ENCODE results near the gene CTSD.

Gene CTSD

GRCh38 chr11:1743585-1744136 lies 20.1 kb downstream of the CTSD start:
- H3K27ac Mint-ChIP-seq, result no peak overlapping the region
- intact Hi-C loops (cut with micrococcal nuclease), result no loop called here
- peaks cover 28% of the 10 kb centered on the region for H3K4me1 Mint-ChIP-seq (ENCODE audit: low read depth)
- no peak overlapping the region for H3K4me3 Mint-ChIP-seq
- H3K27me3 Mint-ChIP-seq, result peaks cover 53% of the 10 kb centered on the region
- H3K9me3 Mint-ChIP-seq, result no peaks in the 10 kb centered on the region
- H3K36me3 Mint-ChIP-seq (ENCODE audit: low read depth), result peaks cover 6% of the 10 kb centered on the region

DNA sequence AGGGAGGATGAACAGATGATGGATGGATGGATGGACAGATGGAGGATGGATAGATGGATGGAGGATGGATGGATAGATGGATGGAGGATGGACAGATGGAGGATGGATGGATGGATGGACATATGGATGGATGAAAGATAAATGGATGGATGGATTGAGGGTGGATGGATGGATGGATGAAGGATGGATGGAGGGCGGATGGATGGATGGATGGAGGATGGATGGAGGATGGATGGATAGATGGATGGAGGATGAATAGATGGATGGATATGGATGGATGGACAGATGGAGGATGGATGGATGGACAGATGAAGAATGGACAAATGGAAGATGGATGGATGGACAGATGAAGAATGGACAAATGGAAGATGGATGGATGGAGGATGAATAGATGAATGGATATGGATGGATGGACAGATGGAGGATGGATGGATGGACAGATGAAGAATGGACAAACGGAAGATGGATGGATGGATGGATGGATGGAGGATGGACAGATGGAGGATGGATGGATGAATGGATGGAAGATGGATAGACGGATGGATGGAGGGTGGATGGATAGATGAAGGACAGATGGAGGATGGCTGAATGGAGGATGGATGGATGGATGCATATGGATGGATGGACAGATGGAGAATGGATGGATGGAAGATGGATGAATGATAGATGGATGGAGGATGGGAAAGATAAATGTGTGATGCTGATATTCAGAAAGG lies 20.7 kb downstream of the CTSD start:
- Mint-ChIP-seq H3K9me3 (no peaks in the 10 kb centered on the region), H3K27ac (no peak overlapping the region), H3K36me3 (ENCODE audit: low read depth) (peaks cover 6% of the 10 kb centered on the region), H3K27me3 (peaks cover 53% of the 10 kb centered on the region), H3K4me1 (ENCODE audit: low read depth) (peaks cover 23% of the 10 kb centered on the region), H3K4me3 (no peak overlapping the region)
- intact Hi-C loops (cut with micrococcal nuclease), result no loop called here

DNA sequence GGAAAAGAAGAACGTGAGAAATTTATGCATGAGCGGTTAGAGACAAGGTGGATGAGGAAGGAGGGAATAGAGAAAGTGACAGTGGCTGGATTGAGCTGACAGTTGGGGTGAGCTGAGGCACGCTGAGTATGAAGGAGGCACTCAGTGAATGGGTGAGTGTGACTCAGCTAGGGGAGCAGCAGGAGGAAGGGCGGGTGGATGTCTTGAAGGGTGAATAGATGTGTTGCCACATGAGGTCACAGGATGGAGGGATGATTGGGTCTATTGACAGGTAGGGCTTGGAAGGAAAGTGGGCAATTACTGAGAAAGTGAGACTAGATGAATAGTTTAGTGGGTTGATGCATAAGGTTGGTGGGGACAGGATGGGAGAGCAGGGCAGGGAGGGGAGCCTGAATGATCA lies 21.4 kb downstream of the CTSD start:
- intact Hi-C loops (cut with micrococcal nuclease), result no loop called here

GRCh38 chr11:1741741-1742140 lies 22.0 kb downstream of the CTSD start:
- H3K4me3 Mint-ChIP-seq, result no peak overlapping the region
- intact Hi-C loops (cut with micrococcal nuclease), result no loop called here
- peaks cover 19% of the 10 kb centered on the region for H3K4me1 Mint-ChIP-seq (ENCODE audit: low read depth)
- peaks cover 3% of the 10 kb centered on the region for H3K9me3 Mint-ChIP-seq
- H3K27ac Mint-ChIP-seq, result no peak overlapping the region
- H3K27me3 Mint-ChIP-seq, result peaks cover 46% of the 10 kb centered on the region
- H3K36me3 Mint-ChIP-seq (ENCODE audit: low read depth), result no peaks in the 10 kb centered on the region

More for the DNA sequence above, 21.4 kb downstream of the CTSD start:
- H3K27ac Mint-ChIP-seq, result no peak overlapping the region
- no peak overlapping the region for H3K4me3 Mint-ChIP-seq
- H3K9me3 Mint-ChIP-seq, result no peaks in the 10 kb centered on the region
- H3K4me1 Mint-ChIP-seq (ENCODE audit: low read depth), result peaks cover 23% of the 10 kb centered on the region
- peaks cover 51% of the 10 kb centered on the region for H3K27me3 Mint-ChIP-seq
- peaks cover 2% of the 10 kb centered on the region for H3K36me3 Mint-ChIP-seq (ENCODE audit: low read depth)

DNA sequence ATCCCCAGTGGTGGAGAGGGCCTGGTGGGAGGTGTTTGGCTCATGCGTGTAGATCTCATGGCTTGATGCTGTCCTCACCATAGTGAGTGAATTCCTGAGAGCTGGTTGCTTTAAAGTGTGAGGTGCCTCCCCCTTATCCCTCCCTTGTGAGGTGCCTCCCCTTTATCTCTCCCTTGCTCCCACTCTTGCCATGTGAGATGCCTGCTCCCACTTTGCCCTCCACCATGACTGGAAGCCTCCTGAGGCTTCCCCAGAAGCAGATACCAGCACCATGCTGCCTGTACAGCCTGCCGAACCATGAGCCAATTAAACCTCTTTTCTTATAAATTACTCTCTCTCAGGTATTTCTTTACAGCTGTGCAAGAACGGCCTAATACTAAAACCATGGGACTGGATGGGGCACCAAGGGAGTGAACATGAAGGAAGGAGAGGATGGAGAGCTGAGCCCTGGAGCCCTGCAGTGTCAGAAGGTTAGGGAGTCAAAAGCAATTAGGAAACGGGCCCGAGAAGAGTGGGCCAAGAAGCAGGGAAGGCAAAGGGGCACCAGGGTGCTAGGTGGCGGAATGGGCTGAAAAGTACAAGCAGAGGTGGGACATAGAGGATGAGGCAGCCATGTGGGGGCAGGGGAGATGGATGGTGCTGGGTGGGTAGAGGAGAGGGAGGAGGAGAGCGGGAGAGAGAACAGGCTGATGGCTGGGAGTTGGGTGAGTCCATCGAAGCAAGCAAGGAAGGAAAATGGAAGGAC lies 22.8 kb downstream of the CTSD start:
- Mint-ChIP-seq H3K36me3 (ENCODE audit: low read depth) (no peaks in the 10 kb centered on the region), H3K27ac (no peak overlapping the region)

GRCh38 chr11:1739576-1739975 lies 24.2 kb downstream of the CTSD start:
- Mint-ChIP-seq H3K4me1 (ENCODE audit: low read depth) (peaks cover 11% of the 10 kb centered on the region), H3K36me3 (ENCODE audit: low read depth) (no peaks in the 10 kb centered on the region), H3K9me3 (peaks cover 13% of the 10 kb centered on the region), H3K27ac (no peak overlapping the region), H3K4me3 (no peak overlapping the region), H3K27me3 (peaks cover 51% of the 10 kb centered on the region)
- intact Hi-C loops (cut with micrococcal nuclease), result no loop called here

More for the DNA sequence above, 22.8 kb downstream of the CTSD start:
- intact Hi-C loops (cut with micrococcal nuclease), result no loop called here
- peaks cover 47% of the 10 kb centered on the region for H3K27me3 Mint-ChIP-seq
- H3K4me3 Mint-ChIP-seq, result no peak overlapping the region
- H3K9me3 Mint-ChIP-seq, result peaks cover 11% of the 10 kb centered on the region
- peaks cover 11% of the 10 kb centered on the region for H3K4me1 Mint-ChIP-seq (ENCODE audit: low read depth)

GRCh38 chr11:1738380-1738779 lies 25.3 kb downstream of the CTSD start:
- peaks cover 21% of the 10 kb centered on the region for H3K4me1 Mint-ChIP-seq (ENCODE audit: low read depth)
- peaks cover 63% of the 10 kb centered on the region for H3K27me3 Mint-ChIP-seq
- H3K4me3 Mint-ChIP-seq, result no peak overlapping the region
- H3K27ac Mint-ChIP-seq, result no peak overlapping the region
- H3K36me3 Mint-ChIP-seq (ENCODE audit: low read depth), result no peaks in the 10 kb centered on the region
- H3K9me3 Mint-ChIP-seq, result peaks cover 13% of the 10 kb centered on the region
- intact Hi-C loops (cut with micrococcal nuclease), result no loop called here

DNA sequence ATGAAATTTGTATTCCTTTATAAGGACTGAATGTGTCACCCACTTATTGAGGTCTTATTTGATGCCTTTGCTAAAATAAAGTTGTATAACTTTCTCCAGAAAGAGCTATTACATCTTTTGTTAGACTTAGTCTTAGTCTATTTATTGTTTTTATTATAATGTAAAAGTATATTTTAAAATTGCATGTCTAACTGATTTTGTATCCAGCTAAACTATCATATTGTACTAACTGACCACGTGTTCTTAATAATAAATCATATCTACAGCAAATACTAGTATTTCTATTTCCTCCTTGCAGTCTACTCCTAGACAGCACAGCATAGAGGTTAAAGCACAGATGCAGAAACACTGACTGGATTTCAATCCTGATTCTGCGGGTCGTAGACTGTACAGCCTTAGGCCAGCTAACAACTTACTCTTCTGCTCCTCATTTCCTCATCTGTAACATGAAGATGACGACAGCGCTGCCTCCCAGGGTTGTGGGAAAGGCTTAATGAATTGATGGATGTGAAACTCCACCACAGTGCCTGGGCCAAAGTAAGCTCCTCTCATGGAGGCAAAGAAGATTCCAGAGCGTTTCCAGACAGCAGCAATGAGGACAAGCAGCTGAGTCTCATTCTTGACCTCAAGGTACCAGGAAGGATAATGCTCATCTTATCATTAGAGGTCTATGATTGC lies 26.5 kb downstream of the CTSD start:
- peaks cover 21% of the 10 kb centered on the region for H3K4me1 Mint-ChIP-seq (ENCODE audit: low read depth)
- H3K27me3 Mint-ChIP-seq, result peaks cover 74% of the 10 kb centered on the region
- H3K27ac Mint-ChIP-seq, result no peak overlapping the region
- H3K36me3 Mint-ChIP-seq (ENCODE audit: low read depth), result no peaks in the 10 kb centered on the region
- intact Hi-C loops (cut with micrococcal nuclease), result no loop called here
- no peak overlapping the region for H3K4me3 Mint-ChIP-seq
- H3K9me3 Mint-ChIP-seq, result peaks cover 13% of the 10 kb centered on the region

- peaks cover 81% of the 10 kb centered on the region for H3K27me3 Mint-ChIP-seq
- H3K9me3 Mint-ChIP-seq, result peaks cover 13% of the 10 kb centered on the region
- H3K36me3 Mint-ChIP-seq (ENCODE audit: low read depth), result no peaks in the 10 kb centered on the region
- H3K27ac Mint-ChIP-seq, result no peak overlapping the region
- peaks cover 21% of the 10 kb centered on the region for H3K4me1 Mint-ChIP-seq (ENCODE audit: low read depth)
- intact Hi-C loops (cut with micrococcal nuclease), result no loop called here
- H3K4me3 Mint-ChIP-seq, result no peak overlapping the region
These were observed 27.2 kb downstream of the CTSD start for GRCh38 chr11:1736447-1736992.

- Mint-ChIP-seq H3K9me3 (peaks cover 13% of the 10 kb centered on the region), H3K27me3 (peaks cover 90% of the 10 kb centered on the region), H3K36me3 (ENCODE audit: low read depth) (no peaks in the 10 kb centered on the region), H3K4me1 (ENCODE audit: low read depth) (peaks cover 23% of the 10 kb centered on the region), H3K4me3 (no peak overlapping the region), H3K27ac (no peak overlapping the region)
- intact Hi-C loops (cut with micrococcal nuclease), result no loop called here
These were observed 28.5 kb downstream of the CTSD start for GRCh38 chr11:1735271-1735670.

DNA sequence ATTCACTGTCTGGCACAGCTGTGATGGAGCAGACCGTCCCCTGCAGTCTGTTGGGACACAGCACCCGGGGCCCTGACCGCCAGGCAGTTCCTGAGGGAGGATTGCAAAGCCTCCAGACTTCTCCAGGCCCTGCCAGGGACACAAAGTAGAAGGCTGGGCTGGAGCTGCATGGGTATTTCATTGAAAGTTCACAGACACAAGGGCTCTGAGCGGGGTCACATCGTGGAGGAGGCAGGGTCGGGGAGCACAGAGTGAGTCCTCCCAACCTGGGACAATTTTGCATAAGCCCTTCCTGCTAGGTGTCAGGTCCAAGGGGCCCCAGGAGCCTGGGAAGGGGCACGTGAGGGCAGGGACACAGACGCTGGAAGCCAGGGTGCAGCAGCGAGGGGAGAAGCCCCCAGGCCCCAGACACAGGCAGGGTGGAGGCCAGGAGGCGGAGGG lies 29.1 kb downstream of the CTSD start:
- Mint-ChIP-seq H3K4me1 (ENCODE audit: low read depth) (peaks cover 24% of the 10 kb centered on the region), H3K36me3 (ENCODE audit: low read depth) (no peaks in the 10 kb centered on the region), H3K27me3 (peaks cover 90% of the 10 kb centered on the region), H3K27ac (no peak overlapping the region), H3K9me3 (peaks cover 13% of the 10 kb centered on the region), H3K4me3 (no peak overlapping the region)
- intact Hi-C loops (cut with micrococcal nuclease), result no loop called here

DNA sequence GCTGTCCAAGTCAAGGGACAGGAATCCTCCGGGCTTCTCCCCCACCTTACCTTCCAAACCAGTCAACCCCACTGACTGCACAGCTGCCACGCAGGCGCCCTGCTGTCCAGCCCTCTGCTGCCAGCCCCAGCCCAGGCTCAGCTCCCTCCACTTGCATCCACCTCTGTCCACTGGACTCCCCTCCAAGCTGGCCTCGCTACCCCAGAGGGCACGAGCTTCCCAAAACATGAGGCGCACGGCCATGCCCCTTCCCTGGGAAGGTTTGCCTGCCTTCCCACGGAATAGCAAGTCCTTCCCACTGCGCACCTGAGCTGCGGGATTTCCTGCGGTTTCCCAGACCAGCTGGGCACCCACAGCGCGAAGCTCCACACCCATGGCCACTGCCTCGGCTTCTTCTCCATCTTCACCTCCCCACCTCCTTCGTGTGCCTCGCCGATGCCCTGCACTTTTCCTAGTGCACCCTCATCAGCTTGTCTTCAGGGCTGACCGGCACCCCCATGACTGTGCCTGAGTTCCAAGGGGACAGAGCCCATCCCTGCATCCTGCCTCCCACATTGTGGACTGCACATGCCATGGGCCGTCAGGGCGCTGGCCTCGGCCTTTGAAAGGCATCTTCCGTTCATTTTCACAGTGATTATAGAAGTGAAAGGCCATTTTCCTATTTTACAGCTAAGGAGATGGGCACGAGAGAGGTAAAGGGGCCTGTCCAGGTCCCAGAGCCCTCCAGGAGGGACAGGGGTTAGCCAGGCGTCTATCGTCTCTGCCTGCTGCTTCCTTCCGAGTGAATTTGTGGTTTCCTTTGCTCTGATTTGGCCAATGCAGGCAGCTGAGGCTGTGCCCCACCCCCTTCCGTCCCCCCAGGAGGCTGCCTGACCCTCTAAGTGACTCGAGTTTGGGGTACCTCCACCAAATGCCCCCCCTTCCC lies 29.7 kb downstream of the CTSD start:
- no peak overlapping the region for H3K4me3 Mint-ChIP-seq
- H3K27me3 Mint-ChIP-seq, result peaks cover 90% of the 10 kb centered on the region
- H3K36me3 Mint-ChIP-seq (ENCODE audit: low read depth), result no peaks in the 10 kb centered on the region
- H3K9me3 Mint-ChIP-seq, result peaks cover 13% of the 10 kb centered on the region
- intact Hi-C loops (cut with micrococcal nuclease), result no loop called here
- no peak overlapping the region for H3K27ac Mint-ChIP-seq
- peaks cover 22% of the 10 kb centered on the region for H3K4me1 Mint-ChIP-seq (ENCODE audit: low read depth)
